Measurements from ENCODE around the gene SMAP1.

DNA sequence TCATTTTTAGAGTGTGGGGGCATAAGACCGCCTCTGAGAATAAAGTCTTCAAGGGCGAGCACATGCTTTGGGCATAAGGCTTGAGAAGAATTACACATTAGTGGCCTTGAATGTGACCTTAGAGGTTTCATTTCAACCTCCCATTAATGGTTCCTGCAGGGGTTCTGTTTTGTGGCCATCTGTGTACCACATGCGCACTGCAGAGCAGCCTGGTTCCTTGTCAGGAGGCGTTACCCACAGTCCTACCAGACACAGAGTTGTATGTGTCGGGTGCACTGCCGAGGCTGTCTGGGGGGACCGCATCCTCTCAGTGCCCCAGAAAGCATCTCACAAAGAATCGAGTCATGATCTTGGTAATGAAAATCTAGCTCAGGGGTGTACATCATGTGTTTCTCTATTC, 173.4 kb downstream of the SMAP1 start:
- TF ChIP-seq U2AF2 (optimal IDR thresholded peaks at IDR 0.05; ENCODE audit: low read depth, low read length) (no peak), CHD1 (IDR thresholded peaks at IDR 0.05; ENCODE audit: low read length) (no peak), EHMT2 (IDR thresholded peaks at IDR 0.05) (no peak), NFYB (IDR thresholded peaks at IDR 0.05; ENCODE audit: extremely low read depth, insufficient read length) (no peak), ZNF174 (CRISPR knock-in tag; IDR thresholded peaks at IDR 0.05) (no peak)

Measured in K562 (cell line).